ENCODE measurements around the gene CMTM6.

GRCh38 chr3:32434206-32434605, 68.4 kb downstream of the CMTM6 start:
- TF ChIP-seq MAFK (IDR thresholded peaks at IDR 0.05; ENCODE audit: low read depth, low read length) (no peak), CTCF (IDR thresholded peaks at IDR 0.05; ENCODE audit: control extremely low read depth in 1 of 3, insufficient read depth in 1 of 3, low read depth in 1 of 3, low read length in 3 of 3) (no peak), POLR2AphosphoS5 (IDR thresholded peaks at IDR 0.05; ENCODE audit: low read depth, low read length) (no peak)

All from H1 (cell line).